SK-N-SH (cell line): ENCODE results near the gene SMARCA2.

Experiments used
- CTCF ChIP-seq: fragments of 200-600 bp; sonication (generic); IDR thresholded peaks from 2 replicates; pipeline ENCODE4 v1.6.1; 2017; ENCODE audit warnings: antibody characterized with exemption, mild to moderate bottlenecking, moderate library complexity
- EZH2phosphoT487 ChIP-seq: fragments of 200-600 bp; sonication (generic); IDR thresholded peaks from 2 replicates; pipeline ENCODE4 v1.6.1; 2017; ENCODE audit warnings: low read depth, mixed run types, mild to moderate bottlenecking, antibody characterized with exemption, moderate library complexity, borderline replicate concordance
- FOXJ3 ChIP-seq: sonication (generic); formaldehyde crosslinking; IDR thresholded peaks from 2 replicates; pipeline ENCODE4 v1.5.1; 2020; ENCODE audit warnings: mild to moderate bottlenecking, missing genetic modification reagents
- FOXM1 ChIP-seq: IDR thresholded peaks from 2 replicates; pipeline ENCODE4 v1.4.0; 2012; ENCODE audit warnings: low read depth, mild to moderate bottlenecking
- MAX ChIP-seq: IDR thresholded peaks from 2 replicates; pipeline ENCODE4 v1.4.0; 2012; ENCODE audit warnings: low read depth
- MXI1 ChIP-seq: IDR thresholded peaks from 2 replicates; pipeline ENCODE4 v1.6.1; 2012; ENCODE audit warnings: mild to moderate bottlenecking, low read depth, low read length, improper control_type of control experiment
- NRF1 ChIP-seq: IDR thresholded peaks from 2 replicates; pipeline ENCODE4 v1.6.1; 2012; ENCODE audit warnings: low read depth, mild to moderate bottlenecking, low read length
- POLR2AphosphoS5 ChIP-seq: IDR thresholded peaks from 2 replicates; pipeline ENCODE4 v1.6.1; 2012; ENCODE audit warnings: low read depth, low read length
- RAD21 ChIP-seq: IDR thresholded peaks from 2 replicates; pipeline ENCODE4 v1.6.1; 2012; ENCODE audit warnings: mild to moderate bottlenecking, low read length
- RFX5 ChIP-seq: IDR thresholded peaks from 2 replicates; pipeline ENCODE4 v1.6.1; 2012; ENCODE audit warnings: mild to moderate bottlenecking, improper control_type of control experiment, low read length
- USF1 ChIP-seq: IDR thresholded peaks from 2 replicates; pipeline ENCODE4 v1.4.0; 2012; ENCODE audit warnings: low read depth, borderline replicate concordance
- TF ChIP-seq, protein P1 (sequence below): IDR thresholded peaks from 2 replicates; pipeline ENCODE4; 2012

DNA sequence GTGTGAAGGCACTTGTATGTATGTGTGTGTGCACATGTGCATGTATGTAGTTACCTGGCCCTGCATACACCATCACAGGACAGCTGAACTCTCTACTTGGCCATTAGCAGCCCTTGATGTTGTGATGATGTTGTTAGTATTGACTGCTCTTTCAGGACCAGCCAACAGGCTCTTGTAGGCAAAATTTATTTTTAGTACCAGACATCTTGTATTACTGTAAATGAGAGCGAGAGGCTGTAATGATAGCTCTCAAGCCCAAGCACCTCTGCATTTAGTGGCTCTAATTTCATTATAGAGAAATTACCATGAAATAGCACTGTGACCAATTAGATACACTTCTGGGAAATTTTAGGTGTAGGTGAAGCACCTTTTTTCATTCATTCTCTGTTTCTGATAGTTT lies 158.0 kb downstream of the SMARCA2 start:
- TF ChIP-seq CTCF = no peak
- no peak for TF ChIP-seq USF1
- no peak for TF ChIP-seq POLR2AphosphoS5
- no peak for TF ChIP-seq NRF1
- TF ChIP-seq RFX5 = no peak
- TF ChIP-seq FOXM1 = no peak
- no peak for TF ChIP-seq MAX
- no peak for TF ChIP-seq FOXJ3 (CRISPR knock-in tag)
- no peak for TF ChIP-seq MXI1
- no peak for TF ChIP-seq EZH2phosphoT487
- TF ChIP-seq, protein P1, sequence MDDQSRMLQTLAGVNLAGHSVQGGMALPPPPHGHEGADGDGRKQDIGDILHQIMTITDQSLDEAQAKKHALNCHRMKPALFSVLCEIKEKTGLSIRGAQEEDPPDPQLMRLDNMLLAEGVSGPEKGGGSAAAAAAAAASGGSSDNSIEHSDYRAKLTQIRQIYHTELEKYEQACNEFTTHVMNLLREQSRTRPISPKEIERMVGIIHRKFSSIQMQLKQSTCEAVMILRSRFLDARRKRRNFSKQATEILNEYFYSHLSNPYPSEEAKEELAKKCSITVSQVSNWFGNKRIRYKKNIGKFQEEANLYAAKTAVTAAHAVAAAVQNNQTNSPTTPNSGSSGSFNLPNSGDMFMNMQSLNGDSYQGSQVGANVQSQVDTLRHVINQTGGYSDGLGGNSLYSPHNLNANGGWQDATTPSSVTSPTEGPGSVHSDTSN = no peak
- no peak for TF ChIP-seq RAD21
